Lower leg skin (tissue), 4 donors: ENCODE results near the gene TBC1D9. TPM values are rescaled to one million over a fixed set of nuclear protein-coding genes. Genes with fewer than 3 reads are reported as not detected.

Experiments
- DNase-seq, 2 donors: peaks; one replicate each; pipeline ENCODE4 v3.0.0-alpha.2; 2019; ENCODE audit warnings: low spot score in 2 of 2
- H3K4me3 ChIP-seq: fragments of 200-600 bp; sonication (generic); 2 replicates; pipeline ENCODE4 v1.5.1; 2017; ENCODE audit warnings: mild to moderate bottlenecking, low read depth; ENCODE audit not compliant: poor library complexity, severe bottlenecking
- POLR2A ChIP-seq, 2 donors: fragments of 450-650 bp; IDR thresholded peaks; one replicate each; pipeline ENCODE4 v1.6.1; 2016 to 2017; ENCODE audit warnings: antibody characterized with exemption in 2 of 2, mild to moderate bottlenecking in 1 of 2, moderate library complexity in 1 of 2
- WGBS, 2 donors: methylation state at CpG; one replicate each; pipeline ENCODE4 v1.1.5; 2018; 5-methylcytosine and 5-hydroxymethylcytosine counted together
- intact Hi-C: fragments of 100-400 bp; cut with DNase I; formaldehyde crosslinking; loops from one replicate; pipeline ENCODE4 v1.15.0; 2023; ENCODE audit warnings: low total_unique reads
- total RNA-seq, 4 donors: library from RNA; depleted of rRNA; stranded (reverse); fragments of >200 nt; gene quantifications; one replicate each; pipeline ENCODE4 v1.1.0, GENCODE V29; 2016
- TF ChIP-seq, protein P1 (sequence below), 3 donors: fragments of 450-650 bp; IDR thresholded peaks; one replicate each; pipeline ENCODE4 v1.5.1; 2016; ENCODE audit warnings: antibody characterized with exemption in 3 of 3, mild to moderate bottlenecking in 3 of 3, moderate library complexity in 2 of 3

TBC1D9 gene
- total RNA-seq, 4 donors from 2014 or later, result 5.7 to 13.0 (median 7.3) TPM

GRCh38 chr4:140652601-140653000, 103.6 kb downstream of the TBC1D9 start:
- WGBS, 2 donors, result 96 to 100% methylated on average over 2 of the region's 2 CpGs
- intact Hi-C loops, result no loop called here
- DNase-seq, result no peak
- TF ChIP-seq, protein P1, sequence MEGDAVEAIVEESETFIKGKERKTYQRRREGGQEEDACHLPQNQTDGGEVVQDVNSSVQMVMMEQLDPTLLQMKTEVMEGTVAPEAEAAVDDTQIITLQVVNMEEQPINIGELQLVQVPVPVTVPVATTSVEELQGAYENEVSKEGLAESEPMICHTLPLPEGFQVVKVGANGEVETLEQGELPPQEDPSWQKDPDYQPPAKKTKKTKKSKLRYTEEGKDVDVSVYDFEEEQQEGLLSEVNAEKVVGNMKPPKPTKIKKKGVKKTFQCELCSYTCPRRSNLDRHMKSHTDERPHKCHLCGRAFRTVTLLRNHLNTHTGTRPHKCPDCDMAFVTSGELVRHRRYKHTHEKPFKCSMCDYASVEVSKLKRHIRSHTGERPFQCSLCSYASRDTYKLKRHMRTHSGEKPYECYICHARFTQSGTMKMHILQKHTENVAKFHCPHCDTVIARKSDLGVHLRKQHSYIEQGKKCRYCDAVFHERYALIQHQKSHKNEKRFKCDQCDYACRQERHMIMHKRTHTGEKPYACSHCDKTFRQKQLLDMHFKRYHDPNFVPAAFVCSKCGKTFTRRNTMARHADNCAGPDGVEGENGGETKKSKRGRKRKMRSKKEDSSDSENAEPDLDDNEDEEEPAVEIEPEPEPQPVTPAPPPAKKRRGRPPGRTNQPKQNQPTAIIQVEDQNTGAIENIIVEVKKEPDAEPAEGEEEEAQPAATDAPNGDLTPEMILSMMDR (IDR thresholded peaks at IDR 0.05), result no peak
- no peak for TF ChIP-seq POLR2A (IDR thresholded peaks at IDR 0.05)
- H3K4me3 ChIP-seq, result no peak overlapping the region

GRCh38 chr4:140648716-140649308, 107.4 kb downstream of the TBC1D9 start:
- 96% methylated on average over 2 of the region's 2 CpGs for WGBS, 2 donors
- TF ChIP-seq, protein P1 (IDR thresholded peaks at IDR 0.05), result no peak
- no peak for TF ChIP-seq POLR2A (IDR thresholded peaks at IDR 0.05)
- no peak overlapping the region for H3K4me3 ChIP-seq
- intact Hi-C loops, result no loop called here
- no peak for DNase-seq

DNA sequence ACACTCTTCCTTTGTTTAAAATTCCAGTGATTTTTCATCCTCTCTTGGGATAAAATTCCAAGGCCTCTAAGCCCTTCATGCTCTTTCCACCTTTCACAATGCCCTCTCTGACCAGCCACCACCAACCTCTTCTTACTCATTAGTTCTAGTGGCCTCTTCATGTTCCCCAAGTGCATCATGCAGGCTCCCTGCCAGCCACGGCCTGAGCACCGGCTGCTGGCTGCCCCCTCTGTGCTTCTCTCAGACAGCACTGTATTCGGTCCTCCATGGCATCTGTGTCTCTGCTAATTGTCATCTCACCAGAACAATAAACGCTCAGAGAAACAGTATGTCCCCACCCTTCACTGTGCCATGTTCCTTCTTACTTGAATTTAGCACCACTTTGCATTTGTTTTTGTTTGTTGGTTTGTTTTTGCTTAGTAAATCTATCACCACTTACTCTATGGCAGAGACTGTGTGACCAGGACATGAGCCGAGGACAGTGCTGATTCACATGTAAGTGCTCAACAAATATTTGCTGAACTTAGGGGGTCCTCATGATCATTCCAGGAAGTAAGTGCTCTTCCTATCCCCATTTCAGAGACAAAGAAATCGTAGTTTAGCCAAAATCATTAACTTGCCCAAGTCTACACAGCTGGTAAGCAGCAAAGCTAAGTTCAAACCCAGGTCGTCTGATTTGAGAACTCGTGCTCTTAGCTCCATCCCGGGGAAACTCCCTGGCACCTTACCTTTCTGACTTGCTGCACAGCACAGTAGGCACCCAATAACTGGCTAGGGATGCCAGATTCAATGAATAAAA, 110.4 kb downstream of the TBC1D9 start:
- no peak for TF ChIP-seq POLR2A (IDR thresholded peaks at IDR 0.05)
- TF ChIP-seq, protein P1 (IDR thresholded peaks at IDR 0.05), result no peak
- no peak for DNase-seq
- H3K4me3 ChIP-seq, result no peak overlapping the region
- intact Hi-C loops, result no loop called here
- WGBS, 2 donors, result 74 to 75% methylated on average over 9 of the region's 9 CpGs

DNA sequence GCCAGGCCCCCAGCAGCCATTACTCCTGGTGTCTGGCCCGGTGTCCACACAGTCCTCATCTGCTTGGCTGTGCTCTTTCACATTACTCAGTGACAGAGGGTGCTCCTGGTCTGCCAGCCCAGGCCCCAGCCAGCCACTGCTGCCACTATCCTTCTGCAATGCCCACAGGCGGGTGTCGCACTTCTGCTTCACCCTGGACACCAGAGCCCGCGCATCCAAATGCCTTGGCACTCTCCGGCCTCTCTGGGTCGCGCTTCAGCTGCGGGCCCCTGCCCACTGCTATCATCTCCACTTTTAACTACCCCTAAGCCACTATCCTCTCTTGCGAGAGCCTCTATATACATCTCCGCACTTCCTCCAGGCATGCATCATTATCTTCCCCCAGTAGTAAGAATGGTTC, 111.0 kb downstream of the TBC1D9 start:
- DNase-seq, result no peak
- 97 to 99% methylated on average over 11 of the region's 11 CpGs for WGBS, 2 donors
- intact Hi-C loops, result no loop called here
- no peak overlapping the region for H3K4me3 ChIP-seq
- TF ChIP-seq, protein P1 (IDR thresholded peaks at IDR 0.05), result no peak
- no peak for TF ChIP-seq POLR2A (IDR thresholded peaks at IDR 0.05)

DNA sequence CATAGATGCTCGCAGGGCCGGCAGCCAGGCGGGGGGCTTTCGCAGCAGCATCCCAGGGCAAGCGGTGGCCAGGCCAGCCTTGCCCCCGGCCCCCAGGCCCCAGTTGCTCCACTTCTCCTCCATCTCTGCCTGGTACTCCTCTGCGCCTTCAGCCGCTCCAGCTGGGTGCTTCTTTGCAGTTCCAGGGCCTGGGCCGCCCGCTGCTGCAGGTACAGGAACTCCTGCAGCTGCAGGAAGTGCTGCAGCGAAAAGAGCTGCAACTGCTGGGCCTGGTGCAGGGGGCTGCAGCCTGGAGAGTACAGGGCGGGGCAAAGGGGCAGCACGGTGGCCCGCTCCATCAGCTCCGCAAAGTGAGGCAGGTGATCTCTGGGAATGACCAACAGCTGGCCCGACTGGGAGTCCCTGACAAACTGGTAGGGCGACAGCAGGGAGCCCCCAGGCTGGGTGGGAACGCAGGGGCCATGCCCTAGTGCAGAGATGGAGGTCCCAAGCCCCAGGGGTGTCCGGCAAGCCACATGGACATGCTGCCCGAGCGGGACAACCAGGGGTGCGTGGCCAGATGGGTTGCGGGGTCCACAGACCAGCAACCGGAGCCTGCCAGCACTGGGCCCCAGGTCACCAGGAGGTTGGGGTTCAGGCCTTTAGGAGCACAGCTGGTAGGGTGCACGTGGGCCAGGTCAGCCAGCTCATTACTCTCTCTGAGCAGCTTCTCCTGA, 111.6 kb downstream of the TBC1D9 start:
- no peak for DNase-seq

More for the DNA sequence above, 111.6 kb downstream of the TBC1D9 start:
- TF ChIP-seq POLR2A (IDR thresholded peaks at IDR 0.05), result no peak
- TF ChIP-seq, protein P1 (IDR thresholded peaks at IDR 0.05), result no peak
- 95 to 99% methylated on average over 17 to 19 of the region's 25 CpGs for WGBS, 2 donors
- intact Hi-C loops, result no loop called here
- no peak overlapping the region for H3K4me3 ChIP-seq
